ENCODE measurements around the gene MRGPRX4. TPM values are rescaled to one million over a fixed set of nuclear protein-coding genes. Genes with fewer than 3 reads are reported as not detected.
"Not testable (repeated sequence)": the region's sequence is repeated elsewhere in the genome, so short reads cannot be mapped to it uniquely, and the experiment has no call there.

MRGPRX4 gene
- total RNA-seq, 1 donor from 2014 or later: not detected

- Mint-ChIP-seq H3K9me3 (no peaks in the 10 kb centered on the region), H3K4me1 (no peaks in the 10 kb centered on the region), H3K27me3 (ENCODE audit: insufficient read depth, low read depth) (no peaks in the 10 kb centered on the region), H3K27ac (no peak overlapping the region), H3K4me3 (no peak overlapping the region), H3K36me3 (no peaks in the 10 kb centered on the region)
- H3K79me2 ChIP-seq (ENCODE audit: low read depth): no peaks in the 10 kb centered on the region
- no peak for DNase-seq (ENCODE audit: low spot score)
- H4K20me1 ChIP-seq (ENCODE audit: low read depth): no peaks in the 10 kb centered on the region
- no peak overlapping the region for H2AFZ ChIP-seq (replicated peaks)
- no peak overlapping the region for H3K27ac ChIP-seq
- H3F3A ChIP-seq (ENCODE audit: low read depth): peaks cover 4% of the 10 kb centered on the region
- H3K36me3 ChIP-seq: no peaks in the 10 kb centered on the region
- H3K9ac ChIP-seq: no peak overlapping the region
- no peaks in the 10 kb centered on the region for H3K27me3 ChIP-seq
- H3K4me1 ChIP-seq: peaks cover 21% of the 10 kb centered on the region
- no peak overlapping the region for H3K4me3 ChIP-seq
- TF ChIP-seq EZH2 (IDR thresholded peaks at IDR 0.05) (no peak), EZH2phosphoT487 (IDR thresholded peaks at IDR 0.05) (no peak), CTCF (IDR thresholded peaks at IDR 0.05) (no peak)
- H3K9me3 ChIP-seq (ENCODE audit: low read depth): no peaks in the 10 kb centered on the region
- H3K4me2 ChIP-seq: no peak overlapping the region
These were observed 16.2 kb downstream of the MRGPRX4 start for GRCh38 chr11:18188796-18189195.

GRCh38 chr11:18189476-18190245 is 17.0 kb downstream of the MRGPRX4 start:
- H3K36me3 ChIP-seq; H3F3A ChIP-seq (ENCODE audit: low read depth); H3K27me3 Mint-ChIP-seq (ENCODE audit: insufficient read depth, low read depth); H3K4me2 ChIP-seq; H3K4me3 ChIP-seq; DNase-seq (ENCODE audit: low spot score); H3K4me3 Mint-ChIP-seq; H3K36me3 Mint-ChIP-seq; H3K9me3 Mint-ChIP-seq; H3K9me3 ChIP-seq (ENCODE audit: low read depth); H3K4me1 Mint-ChIP-seq; H4K20me1 ChIP-seq (ENCODE audit: low read depth); H3K9ac ChIP-seq; H3K79me2 ChIP-seq (ENCODE audit: low read depth); H3K27me3 ChIP-seq; H3K27ac ChIP-seq; H3K27ac Mint-ChIP-seq; H2AFZ ChIP-seq (replicated peaks): not testable (repeated sequence)
- H3K4me1 ChIP-seq: peaks cover 21% of the 10 kb centered on the region

DNA sequence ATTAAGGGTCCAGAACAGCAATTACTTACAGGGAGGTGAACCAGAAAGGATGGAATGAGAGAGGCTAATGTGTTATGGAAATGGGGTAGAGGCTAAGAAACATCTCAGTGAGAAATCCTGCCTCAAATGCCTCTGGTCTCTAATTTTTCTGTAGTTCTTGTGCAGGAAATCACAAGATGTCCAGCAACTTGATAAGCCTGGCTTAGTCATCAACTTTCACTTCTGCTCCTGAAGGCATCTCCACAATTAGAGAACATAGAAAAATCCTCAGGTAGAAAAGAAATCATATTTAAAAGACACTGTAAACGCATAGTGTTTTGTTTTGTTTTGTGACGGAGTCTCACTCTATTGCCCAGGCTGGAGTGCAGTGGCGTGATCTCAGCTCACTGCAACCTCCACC is 18.7 kb downstream of the MRGPRX4 start:
- Mint-ChIP-seq H3K4me3 (no peak overlapping the region), H3K4me1 (no peaks in the 10 kb centered on the region), H3K9me3 (no peaks in the 10 kb centered on the region), H3K27ac (no peak overlapping the region), H3K36me3 (no peaks in the 10 kb centered on the region), H3K27me3 (ENCODE audit: insufficient read depth, low read depth) (no peaks in the 10 kb centered on the region)
- Histone ChIP-seq H3K4me1 (peaks cover 21% of the 10 kb centered on the region), H3K4me3 (no peak overlapping the region), H3K9ac (no peak overlapping the region), H3F3A (ENCODE audit: low read depth) (peaks cover 4% of the 10 kb centered on the region), H3K9me3 (ENCODE audit: low read depth) (no peaks in the 10 kb centered on the region), H2AFZ (replicated peaks) (no peak overlapping the region), H3K36me3 (no peaks in the 10 kb centered on the region), H3K27ac (peak overlapping the region; percentile 11), H4K20me1 (ENCODE audit: low read depth) (no peaks in the 10 kb centered on the region), H3K4me2 (peak overlapping the region; percentile 63), H3K79me2 (ENCODE audit: low read depth) (no peaks in the 10 kb centered on the region), H3K27me3 (no peaks in the 10 kb centered on the region)
- DNase-seq (ENCODE audit: low spot score): peak; percentile 20
- TF ChIP-seq CTCF (IDR thresholded peaks at IDR 0.05) (no peak), EZH2 (IDR thresholded peaks at IDR 0.05) (no peak), EZH2phosphoT487 (IDR thresholded peaks at IDR 0.05) (no peak)

DNA sequence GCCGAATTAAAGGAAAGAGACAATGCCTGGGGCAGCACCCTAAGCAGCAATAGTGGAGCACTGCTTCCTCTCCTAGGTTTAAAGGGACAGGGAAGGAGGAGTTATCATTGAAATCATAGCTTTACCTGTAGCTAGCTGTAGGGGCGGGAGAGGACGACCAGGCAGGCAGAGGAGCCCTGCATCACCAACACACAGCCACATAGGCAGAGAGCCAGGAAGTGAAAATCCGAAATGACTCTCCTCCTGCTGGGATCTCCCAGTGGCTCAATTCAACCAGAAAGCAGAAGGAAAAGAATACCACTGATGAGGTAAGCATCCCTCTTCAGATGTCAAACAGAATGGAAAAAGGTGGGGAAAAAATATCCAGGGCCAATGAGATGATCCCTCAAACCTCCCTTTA is 20.4 kb downstream of the MRGPRX4 start:
- H3K27me3 ChIP-seq: no peaks in the 10 kb centered on the region
- Mint-ChIP-seq H3K27ac (no peak overlapping the region), H3K4me3 (no peak overlapping the region), H3K4me1 (no peaks in the 10 kb centered on the region), H3K36me3 (no peaks in the 10 kb centered on the region), H3K9me3 (no peaks in the 10 kb centered on the region), H3K27me3 (ENCODE audit: insufficient read depth, low read depth) (no peaks in the 10 kb centered on the region)
- peak; percentile 21 for DNase-seq (ENCODE audit: low spot score)
- no peak overlapping the region for H3K9ac ChIP-seq
- H2AFZ ChIP-seq (replicated peaks): peak overlapping the region; percentile 26
- H4K20me1 ChIP-seq (ENCODE audit: low read depth): no peaks in the 10 kb centered on the region
- H3K79me2 ChIP-seq (ENCODE audit: low read depth): no peaks in the 10 kb centered on the region
- no peaks in the 10 kb centered on the region for H3K9me3 ChIP-seq (ENCODE audit: low read depth)
- H3K27ac ChIP-seq: no peak overlapping the region
- peaks cover 21% of the 10 kb centered on the region for H3K4me1 ChIP-seq
- H3K4me3 ChIP-seq: no peak overlapping the region
- TF ChIP-seq CTCF (IDR thresholded peaks at IDR 0.05) (no peak), EZH2 (IDR thresholded peaks at IDR 0.05) (no peak)
- no peak overlapping the region for H3K4me2 ChIP-seq
- H3F3A ChIP-seq (ENCODE audit: low read depth): peaks cover 4% of the 10 kb centered on the region
- no peaks in the 10 kb centered on the region for H3K36me3 ChIP-seq

All from neural progenitor cell (in vitro differentiated cells).